NCI-H526 (cell line): Measurements from ENCODE around the gene STAT2.
"Not testable (repeated sequence)": the region's sequence is repeated elsewhere in the genome, so short reads cannot be mapped to it uniquely, and the experiment has no call there.

Experiments
- DNase-seq, 2 experiments: peaks; one replicate each; lab custom pipeline; 2025; lab: John Stamatoyannopoulos, UW

Gene STAT2

GRCh38 chr12:56362130-56363059, 2.5 kb upstream of the STAT2 start, which contains the start of gene APOF:
Gene APOF (minus strand): TSS chr12:56362857. CDS start chr12:56362745, 112 bp downstream.
- peak in 1 of 2 experiments; percentile 26 for DNase-seq

- DNase-seq, result no peak
These were observed 1.7 kb upstream of the STAT2 start for GRCh38 chr12:56361487-56362129.

- no peak for DNase-seq
These were observed 923 bp downstream of the STAT2 start for GRCh38 chr12:56358836-56359532.

- no peak for DNase-seq
These were observed 8.6 kb downstream of the STAT2 start for GRCh38 chr12:56351325-56351724.

GRCh38 chr12:56350662-56351061, 9.2 kb downstream of the STAT2 start:
- DNase-seq, result no peak

- no peak for DNase-seq
These were observed 11.1 kb downstream of the STAT2 start for GRCh38 chr12:56348776-56349175.

GRCh38 chr12:56347255-56347654, 12.7 kb downstream of the STAT2 start:
- DNase-seq, result not testable (repeated sequence)

GRCh38 chr12:56346675-56347074, 13.2 kb downstream of the STAT2 start:
- no peak for DNase-seq

- DNase-seq, result not testable (repeated sequence)
These were observed 17.6 kb downstream of the STAT2 start for GRCh38 chr12:56342290-56342689.

GRCh38 chr12:56341616-56342015, 18.3 kb downstream of the STAT2 start:
- no peak for DNase-seq

- DNase-seq, result no peak
These were observed 20.8 kb downstream of the STAT2 start for GRCh38 chr12:56339158-56339422.

GRCh38 chr12:56338308-56339157, 21.4 kb downstream of the STAT2 start, which contains the start of gene IL23A:
Gene IL23A (plus strand): TSS chr12:56338884. CDS start chr12:56339045, 161 bp downstream.
- no peak for DNase-seq

- DNase-seq, result no peak
These were observed 22.1 kb downstream of the STAT2 start for GRCh38 chr12:56337753-56338251.

- DNase-seq, result peak; percentile 32 to 50
These were observed 23.3 kb downstream of the STAT2 start for GRCh38 chr12:56336361-56337167.

GRCh38 chr12:56335527-56335926, 24.4 kb downstream of the STAT2 start:
- DNase-seq, result not testable (repeated sequence)

- no peak for DNase-seq
These were observed 25.5 kb downstream of the STAT2 start for GRCh38 chr12:56334490-56334793.

- DNase-seq, result peak; percentile 94 to 98
These were observed 26.0 kb downstream of the STAT2 start, which contains the start of gene PAN2 for GRCh38 chr12:56333679-56334489. Gene PAN2 (minus strand): TSS chr12:56334000. CDS start chr12:56333094, 906 bp downstream.

GRCh38 chr12:56333197-56333678, 26.7 kb downstream of the STAT2 start:
- no peak for DNase-seq

GRCh38 chr12:56332512-56333196, 27.3 kb downstream of the STAT2 start:
- DNase-seq, result no peak
